GM21737 (cell line): Measurements from ENCODE around the gene HBA1.
"Not testable (repeated sequence)": the region's sequence is repeated elsewhere in the genome, so short reads cannot be mapped to it uniquely, and the experiment has no call there.

Experiments used
- ATAC-seq: cut with Tn5 transposase; IDR thresholded peaks from one replicate; pipeline ENCODE4 v1.9.1; 2021; ENCODE audit warnings: mild to moderate bottlenecking, moderate library complexity; ENCODE audit not compliant: unreplicated experiment

The HBA1 gene

DNA sequence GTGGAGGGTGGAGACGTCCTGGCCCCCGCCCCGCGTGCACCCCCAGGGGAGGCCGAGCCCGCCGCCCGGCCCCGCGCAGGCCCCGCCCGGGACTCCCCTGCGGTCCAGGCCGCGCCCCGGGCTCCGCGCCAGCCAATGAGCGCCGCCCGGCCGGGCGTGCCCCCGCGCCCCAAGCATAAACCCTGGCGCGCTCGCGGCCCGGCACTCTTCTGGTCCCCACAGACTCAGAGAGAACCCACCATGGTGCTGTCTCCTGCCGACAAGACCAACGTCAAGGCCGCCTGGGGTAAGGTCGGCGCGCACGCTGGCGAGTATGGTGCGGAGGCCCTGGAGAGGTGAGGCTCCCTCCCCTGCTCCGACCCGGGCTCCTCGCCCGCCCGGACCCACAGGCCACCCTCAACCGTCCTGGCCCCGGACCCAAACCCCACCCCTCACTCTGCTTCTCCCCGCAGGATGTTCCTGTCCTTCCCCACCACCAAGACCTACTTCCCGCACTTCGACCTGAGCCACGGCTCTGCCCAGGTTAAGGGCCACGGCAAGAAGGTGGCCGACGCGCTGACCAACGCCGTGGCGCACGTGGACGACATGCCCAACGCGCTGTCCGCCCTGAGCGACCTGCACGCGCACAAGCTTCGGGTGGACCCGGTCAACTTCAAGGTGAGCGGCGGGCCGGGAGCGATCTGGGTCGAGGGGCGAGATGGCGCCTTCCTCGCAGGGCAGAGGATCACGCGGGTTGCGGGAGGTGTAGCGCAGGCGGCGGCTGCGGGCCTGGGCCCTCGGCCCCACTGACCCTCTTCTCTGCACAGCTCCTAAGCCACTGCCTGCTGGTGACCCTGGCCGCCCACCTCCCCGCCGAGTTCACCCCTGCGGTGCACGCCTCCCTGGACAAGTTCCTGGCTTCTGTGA lies at the start of gene HBA1:
Gene HBA1 (plus strand): TSS at position 204 of the 906 bp plus-strand sequence. CDS start 37 bp downstream, at position 241.
- not testable (repeated sequence) for ATAC-seq

DNA sequence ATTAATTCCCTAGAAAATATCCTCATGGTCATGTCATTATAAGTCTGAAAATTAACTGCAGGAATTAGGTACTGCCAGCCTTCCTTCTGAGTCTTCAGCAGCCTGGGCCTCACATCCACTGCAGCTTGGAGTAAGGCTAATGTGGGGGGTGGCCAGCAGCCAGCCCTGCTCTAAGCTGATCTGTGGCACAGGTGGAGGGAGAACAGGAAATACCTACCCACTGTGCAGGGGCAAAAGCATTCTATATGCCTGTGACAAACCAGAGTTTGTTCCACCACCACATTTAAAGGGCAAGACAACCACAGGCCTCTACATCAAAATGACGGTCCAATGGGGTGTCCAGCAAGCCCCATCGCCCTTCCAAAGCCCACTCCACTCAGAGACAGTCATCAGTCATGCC lies 47.4 kb upstream of the HBA1 start:
- ATAC-seq = no peak

DNA sequence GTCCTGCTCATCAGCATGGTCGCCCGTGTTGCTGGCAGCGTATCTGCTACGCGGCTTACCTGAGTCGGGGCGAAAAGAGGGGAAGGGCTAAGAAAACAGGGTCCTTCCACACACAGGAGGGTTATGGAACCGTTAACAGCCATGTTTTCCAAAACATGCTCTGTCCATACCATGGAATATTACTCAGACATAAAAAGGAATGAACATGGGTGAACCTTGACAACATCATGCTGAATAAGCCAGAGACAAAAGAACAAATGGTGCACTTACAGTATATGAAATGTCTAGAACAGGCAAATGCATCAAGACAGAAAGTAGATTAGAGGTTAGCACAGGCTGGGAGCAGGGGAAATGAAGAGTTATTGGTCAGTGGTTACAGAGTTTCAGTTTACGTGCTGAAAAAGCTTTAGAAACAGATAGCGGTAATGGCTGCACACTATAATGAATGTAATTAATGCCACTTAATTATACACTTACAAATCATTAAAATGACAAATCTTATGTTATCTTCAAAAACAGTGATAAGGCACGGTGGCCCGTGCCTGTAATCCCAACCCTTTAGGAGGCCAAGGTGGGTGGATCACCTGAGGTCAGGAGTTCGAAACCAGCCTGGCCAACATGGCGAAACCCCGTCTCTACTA lies 45.8 kb upstream of the HBA1 start:
- no peak for ATAC-seq

DNA sequence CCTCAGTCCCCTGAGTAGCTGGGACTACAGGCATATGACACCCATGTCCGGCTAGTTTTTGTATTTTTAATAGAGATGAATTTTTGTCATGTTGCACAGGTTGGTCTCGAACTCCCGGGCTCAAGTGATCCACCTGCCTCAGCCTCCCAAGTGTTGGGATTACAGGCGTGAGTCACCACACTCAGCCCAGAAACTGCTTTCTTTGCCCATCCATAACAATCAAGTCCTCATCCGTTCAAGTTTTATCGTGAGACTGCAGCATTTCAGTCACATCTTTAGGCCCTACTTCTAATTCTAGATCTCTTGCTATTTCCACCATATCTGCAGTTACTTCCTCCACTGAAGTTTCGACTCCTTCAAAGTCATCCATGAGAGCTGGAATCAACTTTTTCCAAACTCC lies 44.4 kb upstream of the HBA1 start:
- ATAC-seq = no peak

DNA sequence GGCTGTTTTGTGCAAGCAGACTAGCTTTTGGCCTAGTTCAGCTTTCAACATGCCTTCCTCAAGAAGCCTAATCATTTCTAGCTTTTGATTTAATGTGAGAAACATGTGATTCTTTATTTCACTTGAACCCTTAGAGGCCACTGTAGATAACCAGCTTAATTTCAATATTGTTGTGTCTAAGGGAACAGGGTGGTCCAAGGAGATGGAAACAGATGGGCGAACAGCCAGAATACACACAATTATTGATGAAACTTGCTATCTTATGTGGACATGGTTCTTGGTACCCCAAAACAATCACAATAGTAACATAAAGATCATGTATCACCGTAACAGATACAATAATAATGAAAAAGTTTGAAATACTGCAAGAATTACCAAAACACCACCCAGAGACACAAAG lies 42.8 kb upstream of the HBA1 start:
- ATAC-seq = no peak

- ATAC-seq = no peak
Observed at GRCh38 chr16:138049-138417, 38.4 kb upstream of the HBA1 start.

GRCh38 chr16:140175-140857 lies 36.2 kb upstream of the HBA1 start:
- ATAC-seq = no peak

DNA sequence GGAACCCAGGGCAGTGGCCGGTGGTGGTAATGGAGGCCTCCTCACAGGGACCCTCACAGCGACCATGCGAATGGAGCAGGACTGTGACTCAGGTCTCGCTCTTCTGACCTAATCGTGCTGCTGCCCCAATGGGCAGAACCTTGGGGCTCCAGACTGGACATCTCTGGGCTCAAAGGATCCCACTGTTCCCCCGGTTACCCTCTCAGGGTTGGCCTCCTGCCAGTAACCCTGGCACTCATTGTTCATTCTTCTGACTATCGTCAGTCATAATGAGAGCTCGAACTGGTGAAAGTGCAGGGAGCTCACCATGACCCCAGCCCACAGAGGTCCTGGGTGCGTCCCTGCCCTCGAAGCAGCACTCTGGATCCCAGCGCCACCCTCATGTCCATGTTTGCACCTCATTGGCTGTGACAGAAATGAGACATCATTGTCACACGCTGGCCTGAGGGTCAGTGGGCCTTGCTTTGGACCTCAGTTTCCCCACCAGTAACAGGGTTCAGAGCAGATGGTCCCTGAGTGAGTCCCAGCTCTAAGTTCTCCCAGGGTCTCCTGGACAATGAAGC lies 34.0 kb upstream of the HBA1 start:
- no peak for ATAC-seq

DNA sequence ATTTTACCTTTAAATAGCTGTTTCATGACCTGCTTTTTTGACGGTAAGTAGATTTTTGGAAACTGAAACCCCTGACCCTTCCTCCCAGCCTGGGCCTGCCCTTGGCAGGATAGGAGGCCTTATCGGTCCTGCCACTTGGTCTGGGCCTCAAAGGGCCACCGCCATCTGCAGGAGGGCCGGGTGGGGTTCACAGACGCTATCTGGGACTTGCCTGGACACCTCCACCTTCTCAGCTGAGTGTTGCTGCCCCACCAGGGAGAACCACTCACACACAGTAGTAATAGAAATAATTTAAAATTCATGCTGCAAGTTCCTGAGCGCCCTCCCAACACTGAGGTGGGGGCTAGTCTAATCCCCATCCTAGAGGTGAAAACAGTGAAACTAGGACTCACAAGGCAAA lies 33.4 kb upstream of the HBA1 start:
- no peak for ATAC-seq

GRCh38 chr16:143456-143855 lies 33.0 kb upstream of the HBA1 start:
- ATAC-seq = no peak

DNA sequence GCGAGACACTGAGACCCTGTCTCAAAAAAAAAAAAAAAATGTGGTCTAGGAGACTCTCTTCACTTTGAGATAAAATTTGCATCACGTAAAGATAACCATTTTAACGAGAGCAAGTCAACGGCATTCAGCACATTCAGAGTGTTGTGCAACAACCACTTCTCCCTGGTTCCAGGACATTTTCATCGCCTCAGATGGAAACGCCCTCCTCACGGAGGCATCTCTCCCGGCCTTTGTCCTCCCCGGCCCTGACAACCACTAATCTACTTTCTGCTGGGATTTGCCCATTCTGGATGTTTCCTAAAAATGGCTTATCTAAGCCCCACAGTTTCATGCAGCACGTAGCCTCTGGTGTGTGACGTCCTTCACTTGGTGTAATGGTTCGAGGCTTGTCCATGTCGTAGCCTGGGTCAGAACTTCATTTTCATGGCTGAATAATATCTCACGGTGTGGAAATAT lies 31.7 kb upstream of the HBA1 start:
- no peak for ATAC-seq

GRCh38 chr16:146646-147045 lies 29.8 kb upstream of the HBA1 start:
- no peak for ATAC-seq

GRCh38 chr16:149024-149660 lies 27.3 kb upstream of the HBA1 start:
- no peak for ATAC-seq

- no peak for ATAC-seq
Observed at GRCh38 chr16:152141-153128, 24.0 kb upstream of the HBA1 start, which contains the start of gene HBZ. TSS of gene HBZ (plus strand) at chr16:152644. CDS start at chr16:152910, 266 bp downstream.

DNA sequence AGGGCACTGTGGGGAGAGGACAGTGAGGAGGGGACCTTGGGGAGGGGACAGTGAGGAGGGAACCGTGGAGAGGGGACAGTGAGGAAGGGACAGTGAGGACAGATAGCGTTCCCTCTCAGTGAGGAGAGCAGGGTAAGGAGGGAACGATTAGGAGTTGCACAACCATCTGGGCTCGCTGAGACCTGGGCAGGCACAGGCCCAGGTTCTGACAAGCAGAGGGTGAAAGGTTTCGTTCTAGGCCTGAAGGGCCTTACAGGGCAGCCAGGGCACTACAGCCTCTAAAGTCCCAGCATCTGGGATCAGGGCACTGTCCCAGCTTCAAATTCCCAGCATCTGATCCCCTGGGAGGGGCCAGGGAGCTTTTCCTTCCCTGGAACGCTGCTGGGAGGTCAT lies 23.4 kb upstream of the HBA1 start:
- ATAC-seq = not testable (repeated sequence)

- ATAC-seq = not testable (repeated sequence)
Observed at GRCh38 chr16:153550-154216, 22.8 kb upstream of the HBA1 start.

DNA sequence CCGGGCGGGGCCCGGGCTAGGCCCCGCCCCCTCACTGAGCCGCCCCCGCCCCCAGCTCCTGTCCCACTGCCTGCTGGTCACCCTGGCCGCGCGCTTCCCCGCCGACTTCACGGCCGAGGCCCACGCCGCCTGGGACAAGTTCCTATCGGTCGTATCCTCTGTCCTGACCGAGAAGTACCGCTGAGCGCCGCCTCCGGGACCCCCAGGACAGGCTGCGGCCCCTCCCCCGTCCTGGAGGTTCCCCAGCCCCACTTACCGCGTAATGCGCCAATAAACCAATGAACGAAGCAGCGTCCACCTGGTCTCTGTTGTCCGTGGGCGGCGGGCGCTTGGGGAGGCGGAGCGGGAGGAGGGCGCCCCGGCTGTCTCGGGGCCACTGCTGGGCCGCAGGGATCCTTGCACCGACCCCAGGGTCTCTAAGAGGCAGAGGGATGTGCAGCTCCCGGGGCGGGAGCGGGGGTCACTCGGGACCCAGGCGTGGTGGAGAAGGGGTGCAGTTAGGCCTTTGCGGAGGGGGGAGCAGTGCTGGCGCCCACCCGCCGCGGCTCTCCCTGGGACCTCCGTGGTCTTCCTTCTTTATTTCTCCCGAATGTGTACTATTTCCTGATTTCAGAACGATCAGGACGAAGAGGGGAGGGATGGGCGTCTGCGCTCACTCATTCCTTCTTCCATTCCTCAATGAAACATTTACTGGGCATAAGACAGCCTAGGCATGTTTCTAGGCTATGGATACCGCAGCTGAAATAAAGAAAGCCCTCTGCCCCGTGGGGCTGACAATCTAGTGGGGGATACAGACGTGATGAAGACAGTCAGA lies 22.1 kb upstream of the HBA1 start:
- no peak for ATAC-seq

DNA sequence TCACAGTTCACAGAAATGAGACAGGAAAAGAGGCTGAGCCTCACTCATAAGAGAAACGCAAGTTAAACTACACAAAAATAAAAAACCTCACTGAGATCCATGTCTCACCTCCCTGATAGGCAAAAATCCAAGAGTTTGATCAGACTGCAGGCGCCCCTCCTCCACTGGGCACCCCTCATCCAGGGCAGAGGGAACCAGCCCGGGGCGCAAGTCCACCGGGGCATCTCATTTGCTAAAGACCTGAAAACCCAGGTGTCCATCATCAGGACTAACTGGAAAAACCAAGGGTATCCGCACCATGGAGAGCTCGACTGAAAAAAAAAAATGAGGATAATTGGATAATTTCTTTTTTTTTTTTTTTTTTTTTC lies 21.5 kb upstream of the HBA1 start:
- ATAC-seq = no peak
